ENCODE measurements around the gene LRP8. TPM values are rescaled to one million over a fixed set of nuclear protein-coding genes. Genes with fewer than 3 reads are reported as not detected.

Gene LRP8
- total and polyA plus RNA-seq, 4 donors: 0.15 to 0.75 (median 0.29) TPM

DNA sequence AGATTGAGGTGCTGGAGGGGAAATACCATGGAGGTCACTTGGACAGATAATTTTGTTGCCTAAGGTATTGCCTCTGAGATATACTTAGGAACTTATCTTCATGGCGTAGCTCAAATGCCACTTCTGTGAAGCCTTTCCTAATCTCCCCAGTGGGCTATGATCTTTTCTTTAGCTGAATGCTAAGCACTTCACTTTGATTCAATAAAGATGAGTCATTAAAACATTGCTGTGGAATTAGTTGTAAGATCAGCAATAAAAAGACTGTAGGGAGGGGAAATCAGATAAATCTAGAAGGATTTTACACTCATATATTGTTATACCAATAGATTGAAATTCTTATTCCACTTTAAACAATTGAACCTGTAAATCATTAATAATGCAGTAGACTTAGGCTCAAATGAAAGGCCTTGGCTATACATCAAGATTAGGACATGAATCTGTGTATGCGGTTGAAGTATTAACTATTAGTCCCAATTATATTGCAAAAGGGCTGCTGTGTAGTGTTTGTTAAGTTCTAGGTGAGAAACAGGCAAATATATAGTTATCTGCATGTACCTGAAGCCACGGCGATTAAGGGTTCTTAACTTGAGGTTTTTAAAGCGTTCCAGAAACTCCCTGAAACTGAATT, 70.3 kb downstream of the LRP8 start (continued):
- TF ChIP-seq, protein P1, sequence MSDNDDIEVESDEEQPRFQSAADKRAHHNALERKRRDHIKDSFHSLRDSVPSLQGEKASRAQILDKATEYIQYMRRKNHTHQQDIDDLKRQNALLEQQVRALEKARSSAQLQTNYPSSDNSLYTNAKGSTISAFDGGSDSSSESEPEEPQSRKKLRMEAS (IDR thresholded peaks at IDR 0.05): no peak
- no peak for TF ChIP-seq RXRA (IDR thresholded peaks at IDR 0.05)
- TF ChIP-seq RAD21 (IDR thresholded peaks at IDR 0.05): no peak

DNA sequence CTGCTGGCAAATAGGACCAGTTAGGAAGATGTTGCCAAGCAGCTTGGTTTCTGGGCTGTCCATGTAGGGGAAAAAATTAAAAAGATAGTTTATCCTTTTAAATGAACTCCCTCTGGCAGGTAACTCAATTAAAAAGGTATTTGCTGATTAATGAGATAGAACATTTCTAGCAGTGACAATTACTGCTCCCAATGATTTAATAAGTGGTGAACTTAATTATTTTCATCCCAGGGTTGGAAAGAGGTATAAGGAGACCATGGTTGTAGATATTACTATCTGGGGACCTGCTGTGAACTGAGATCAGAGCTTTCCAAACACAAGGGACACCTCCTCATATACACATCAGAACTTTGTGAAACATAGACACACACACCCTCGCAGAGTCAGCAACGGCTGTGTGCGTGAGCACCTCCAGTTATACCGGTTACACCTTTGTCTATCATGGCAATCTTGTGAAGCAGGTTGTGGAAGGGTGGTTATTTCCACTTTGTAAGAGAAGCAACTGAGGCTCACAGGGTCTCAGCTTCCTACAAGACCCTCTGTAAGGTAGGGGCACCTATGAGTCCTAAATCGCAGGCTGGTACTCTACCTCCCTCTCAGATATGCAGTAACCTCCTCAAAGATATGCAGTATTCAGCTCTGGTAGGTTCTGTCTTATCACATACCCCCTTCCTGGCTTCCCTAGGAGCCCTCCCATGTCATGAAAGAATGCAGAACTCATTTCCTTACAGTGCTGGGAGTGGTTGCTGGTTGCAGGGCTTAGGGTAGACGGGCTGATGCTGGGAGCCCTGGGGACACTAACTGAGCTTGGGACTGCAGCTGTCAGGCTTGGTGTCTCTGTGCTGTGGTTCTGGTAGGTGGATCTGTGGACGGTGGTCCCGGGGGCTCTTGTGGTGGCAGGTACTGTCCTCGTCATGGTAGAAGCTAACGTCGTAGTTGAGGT, 71.1 kb downstream of the LRP8 start:
- DNase-seq (ENCODE audit: low spot score): no peak
- TF ChIP-seq, protein P2, sequence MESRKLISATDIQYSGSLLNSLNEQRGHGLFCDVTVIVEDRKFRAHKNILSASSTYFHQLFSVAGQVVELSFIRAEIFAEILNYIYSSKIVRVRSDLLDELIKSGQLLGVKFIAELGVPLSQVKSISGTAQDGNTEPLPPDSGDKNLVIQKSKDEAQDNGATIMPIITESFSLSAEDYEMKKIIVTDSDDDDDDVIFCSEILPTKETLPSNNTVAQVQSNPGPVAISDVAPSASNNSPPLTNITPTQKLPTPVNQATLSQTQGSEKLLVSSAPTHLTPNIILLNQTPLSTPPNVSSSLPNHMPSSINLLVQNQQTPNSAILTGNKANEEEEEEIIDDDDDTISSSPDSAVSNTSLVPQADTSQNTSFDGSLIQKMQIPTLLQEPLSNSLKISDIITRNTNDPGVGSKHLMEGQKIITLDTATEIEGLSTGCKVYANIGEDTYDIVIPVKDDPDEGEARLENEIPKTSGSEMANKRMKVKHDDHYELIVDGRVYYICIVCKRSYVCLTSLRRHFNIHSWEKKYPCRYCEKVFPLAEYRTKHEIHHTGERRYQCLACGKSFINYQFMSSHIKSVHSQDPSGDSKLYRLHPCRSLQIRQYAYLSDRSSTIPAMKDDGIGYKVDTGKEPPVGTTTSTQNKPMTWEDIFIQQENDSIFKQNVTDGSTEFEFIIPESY (IDR thresholded peaks at IDR 0.05): no peak
- TF ChIP-seq, protein P3, sequence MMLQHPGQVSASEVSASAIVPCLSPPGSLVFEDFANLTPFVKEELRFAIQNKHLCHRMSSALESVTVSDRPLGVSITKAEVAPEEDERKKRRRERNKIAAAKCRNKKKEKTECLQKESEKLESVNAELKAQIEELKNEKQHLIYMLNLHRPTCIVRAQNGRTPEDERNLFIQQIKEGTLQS (IDR thresholded peaks at IDR 0.05): no peak
- TF ChIP-seq, protein P1 (IDR thresholded peaks at IDR 0.05): no peak
- TF ChIP-seq EGR1 (IDR thresholded peaks at IDR 0.05; ENCODE audit: low read depth in 2 of 2): no peak
- TF ChIP-seq YY1 (IDR thresholded peaks at IDR 0.05): no peak
- no peak for TF ChIP-seq TAF1 (conservative IDR thresholded peaks at IDR 0.05)
- TF ChIP-seq SP1 (IDR thresholded peaks at IDR 0.05): no peak
- TF ChIP-seq RXRA (IDR thresholded peaks at IDR 0.05): no peak
- TF ChIP-seq RAD21 (IDR thresholded peaks at IDR 0.05): no peak
- no peak for TF ChIP-seq HNF4A (conservative IDR thresholded peaks at IDR 0.05)
- no peak for TF ChIP-seq JUND (IDR thresholded peaks at IDR 0.05)
- TF ChIP-seq, protein P4, sequence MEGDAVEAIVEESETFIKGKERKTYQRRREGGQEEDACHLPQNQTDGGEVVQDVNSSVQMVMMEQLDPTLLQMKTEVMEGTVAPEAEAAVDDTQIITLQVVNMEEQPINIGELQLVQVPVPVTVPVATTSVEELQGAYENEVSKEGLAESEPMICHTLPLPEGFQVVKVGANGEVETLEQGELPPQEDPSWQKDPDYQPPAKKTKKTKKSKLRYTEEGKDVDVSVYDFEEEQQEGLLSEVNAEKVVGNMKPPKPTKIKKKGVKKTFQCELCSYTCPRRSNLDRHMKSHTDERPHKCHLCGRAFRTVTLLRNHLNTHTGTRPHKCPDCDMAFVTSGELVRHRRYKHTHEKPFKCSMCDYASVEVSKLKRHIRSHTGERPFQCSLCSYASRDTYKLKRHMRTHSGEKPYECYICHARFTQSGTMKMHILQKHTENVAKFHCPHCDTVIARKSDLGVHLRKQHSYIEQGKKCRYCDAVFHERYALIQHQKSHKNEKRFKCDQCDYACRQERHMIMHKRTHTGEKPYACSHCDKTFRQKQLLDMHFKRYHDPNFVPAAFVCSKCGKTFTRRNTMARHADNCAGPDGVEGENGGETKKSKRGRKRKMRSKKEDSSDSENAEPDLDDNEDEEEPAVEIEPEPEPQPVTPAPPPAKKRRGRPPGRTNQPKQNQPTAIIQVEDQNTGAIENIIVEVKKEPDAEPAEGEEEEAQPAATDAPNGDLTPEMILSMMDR (IDR thresholded peaks at IDR 0.05; ENCODE audit: low read depth, low read length, missing input control): no peak
- no peak for TF ChIP-seq HNF4G (IDR thresholded peaks at IDR 0.05)
- no peak for TF ChIP-seq NR2F2 (IDR thresholded peaks at IDR 0.05)
- no peak for TF ChIP-seq FOXA2 (IDR thresholded peaks at IDR 0.05)
- TF ChIP-seq, protein P5, sequence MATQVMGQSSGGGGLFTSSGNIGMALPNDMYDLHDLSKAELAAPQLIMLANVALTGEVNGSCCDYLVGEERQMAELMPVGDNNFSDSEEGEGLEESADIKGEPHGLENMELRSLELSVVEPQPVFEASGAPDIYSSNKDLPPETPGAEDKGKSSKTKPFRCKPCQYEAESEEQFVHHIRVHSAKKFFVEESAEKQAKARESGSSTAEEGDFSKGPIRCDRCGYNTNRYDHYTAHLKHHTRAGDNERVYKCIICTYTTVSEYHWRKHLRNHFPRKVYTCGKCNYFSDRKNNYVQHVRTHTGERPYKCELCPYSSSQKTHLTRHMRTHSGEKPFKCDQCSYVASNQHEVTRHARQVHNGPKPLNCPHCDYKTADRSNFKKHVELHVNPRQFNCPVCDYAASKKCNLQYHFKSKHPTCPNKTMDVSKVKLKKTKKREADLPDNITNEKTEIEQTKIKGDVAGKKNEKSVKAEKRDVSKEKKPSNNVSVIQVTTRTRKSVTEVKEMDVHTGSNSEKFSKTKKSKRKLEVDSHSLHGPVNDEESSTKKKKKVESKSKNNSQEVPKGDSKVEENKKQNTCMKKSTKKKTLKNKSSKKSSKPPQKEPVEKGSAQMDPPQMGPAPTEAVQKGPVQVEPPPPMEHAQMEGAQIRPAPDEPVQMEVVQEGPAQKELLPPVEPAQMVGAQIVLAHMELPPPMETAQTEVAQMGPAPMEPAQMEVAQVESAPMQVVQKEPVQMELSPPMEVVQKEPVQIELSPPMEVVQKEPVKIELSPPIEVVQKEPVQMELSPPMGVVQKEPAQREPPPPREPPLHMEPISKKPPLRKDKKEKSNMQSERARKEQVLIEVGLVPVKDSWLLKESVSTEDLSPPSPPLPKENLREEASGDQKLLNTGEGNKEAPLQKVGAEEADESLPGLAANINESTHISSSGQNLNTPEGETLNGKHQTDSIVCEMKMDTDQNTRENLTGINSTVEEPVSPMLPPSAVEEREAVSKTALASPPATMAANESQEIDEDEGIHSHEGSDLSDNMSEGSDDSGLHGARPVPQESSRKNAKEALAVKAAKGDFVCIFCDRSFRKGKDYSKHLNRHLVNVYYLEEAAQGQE (IDR thresholded peaks at IDR 0.05): no peak
- TF ChIP-seq GABPA (IDR thresholded peaks at IDR 0.05 in 1 of 2, conservative IDR thresholded peaks at IDR 0.05 in 1 of 2): no peak
- no peaks in the 10 kb centered on the region for H3K36me3 ChIP-seq (ENCODE audit: control insufficient read depth in 4 of 4, insufficient read depth in 3 of 4, low read depth in 1 of 4, low read length in 3 of 4)
- no peaks in the 10 kb centered on the region for H3K4me1 ChIP-seq (ENCODE audit: control insufficient read depth in 4 of 4, insufficient read depth in 4 of 4, low read length in 3 of 4)
- no peak overlapping the region for H3K9ac ChIP-seq (ENCODE audit: low read depth in 1 of 2, low read length in 2 of 2)
- H3K9me3 ChIP-seq (ENCODE audit: control insufficient read depth in 4 of 4, low read length in 3 of 4): no peaks in the 10 kb centered on the region
- H3K27me3 ChIP-seq (ENCODE audit: control insufficient read depth in 4 of 4, insufficient read depth in 4 of 4, low read length in 3 of 4): peaks cover 0 to 2% (median 0%) of the 10 kb centered on the region in 4 donors
- 88% methylated on average over 11 of the region's 11 CpGs for WGBS
- H3K4me3 ChIP-seq (ENCODE audit: low read depth in 1 of 3, low read length in 3 of 3): no peak overlapping the region
- no peak overlapping the region for H3K27ac ChIP-seq (ENCODE audit: low read depth in 1 of 2, low read length in 2 of 2)
